Cardiac muscle cell (in vitro differentiated cells and primary cell): ENCODE data around the gene GSPT2. TPM values are rescaled to one million over a fixed set of nuclear protein-coding genes. Genes with fewer than 3 reads are reported as not detected.
"Not testable (repeated sequence)": the region's sequence is repeated elsewhere in the genome, so short reads cannot be mapped to it uniquely, and the experiment has no call there.

ENCODE experiments used
- DNase-seq, 2 donors: peaks; one replicate each; pipeline versions ENCODE4 v3.0.0 to v3.0.0-alpha.2; 2010 to 2017; ENCODE audit warnings: low read depth in 1 of 2, low spot score in 1 of 2
- H3K27ac ChIP-seq: fragments of 200-600 bp; sonication (generic); 2 replicates; pipeline ENCODE4 v1.5.1; 2016
- H3K27me3 ChIP-seq: fragments of 200-600 bp; sonication (generic); 2 replicates; pipeline ENCODE4 v1.6.0; 2016; ENCODE audit warnings: control low read depth
- H3K36me3 ChIP-seq: fragments of 200-600 bp; sonication (generic); 2 replicates; pipeline ENCODE4 v1.5.1; 2016; ENCODE audit warnings: control low read depth
- H3K4me1 ChIP-seq: fragments of 200-600 bp; sonication (generic); 2 replicates; pipeline ENCODE4 v1.8.1; 2017; ENCODE audit warnings: low read depth, mild to moderate bottlenecking, mixed run types
- H3K4me3 ChIP-seq: fragments of 200-600 bp; sonication (generic); 2 replicates; pipeline ENCODE4 v1.5.1; 2016; ENCODE audit warnings: mild to moderate bottlenecking
- H3K9me3 ChIP-seq: fragments of 200-600 bp; sonication (generic); 2 replicates; pipeline ENCODE4 v1.5.1; 2017; ENCODE audit warnings: low read depth, mild to moderate bottlenecking, control low read depth
- CTCF ChIP-seq: IDR thresholded peaks from 2 replicates; pipeline ENCODE4 v1.5.1; 2012; ENCODE audit warnings: low read depth, mild to moderate bottlenecking, low read length
- polyA plus RNA-seq: library from polyadenylated mRNA; unstranded; fragments of >200 nt; fragmentation: Nextera tagmentation; extraction: Ambion mirVana; gene quantifications from 2 replicates; pipeline ENCODE4 v1.2.1, GENCODE V29; 2016
- total RNA-seq: library from RNA; depleted of rRNA; stranded (reverse); fragments of >200 nt; gene quantifications from 2 replicates; pipeline ENCODE4 v1.2.3, GENCODE V29; 2016

The GSPT2 gene
- total RNA-seq (11.1 and 14.1 TPM in 2 replicates), polyA plus RNA-seq (12.1 and 18.7 TPM in 2 replicates)

- peak within 1 kb of the TSS; percentile 67 for H3K4me3 ChIP-seq
- DNase-seq = peak; percentile 60 to 82
- H3K36me3 ChIP-seq = peaks cover 3% of the 10 kb centered on the region
- no peaks in the 10 kb centered on the region for H3K9me3 ChIP-seq
- no peaks in the 10 kb centered on the region for H3K4me1 ChIP-seq
- H3K27me3 ChIP-seq = peaks cover 7% of the 10 kb centered on the region
- H3K27ac ChIP-seq = peak within 1 kb of the TSS; percentile 79
- no peak for TF ChIP-seq CTCF
Observed at GRCh38 chrX:51743179-51743957, at the start of gene GSPT2. TSS of gene GSPT2 (plus strand) at chrX:51743442. CDS start at chrX:51743627, 185 bp downstream.

- Histone ChIP-seq H3K9me3 (no peaks in the 10 kb centered on the region), H3K4me1 (no peaks in the 10 kb centered on the region), H3K4me3 (no peak overlapping the region), H3K27ac (no peak overlapping the region), H3K36me3 (no peaks in the 10 kb centered on the region), H3K27me3 (peaks cover 14% of the 10 kb centered on the region)
- DNase-seq = no peak
- no peak for TF ChIP-seq CTCF
Observed at GRCh38 chrX:51694254-51694653, 49.0 kb upstream of the GSPT2 start.

GRCh38 chrX:51697397-51697796 is 45.8 kb upstream of the GSPT2 start:
- no peak for DNase-seq
- TF ChIP-seq CTCF = no peak
- Histone ChIP-seq H3K4me1 (no peaks in the 10 kb centered on the region), H3K9me3 (no peaks in the 10 kb centered on the region), H3K27me3 (peaks cover 17% of the 10 kb centered on the region), H3K36me3 (no peaks in the 10 kb centered on the region), H3K27ac (no peak overlapping the region), H3K4me3 (no peak overlapping the region)

GRCh38 chrX:51710277-51711164 is 32.7 kb upstream of the GSPT2 start, which contains the start of gene CENPVL1:
TSS of gene CENPVL1 (plus strand) at chrX:51710512. CDS start at chrX:51710512, 0 bp downstream.
- H3K4me1 ChIP-seq, DNase-seq, H3K4me3 ChIP-seq, H3K27ac ChIP-seq, H3K36me3 ChIP-seq, H3K27me3 ChIP-seq, H3K9me3 ChIP-seq: not testable (repeated sequence)

- H3K4me1 ChIP-seq, H3K36me3 ChIP-seq, DNase-seq, H3K27ac ChIP-seq, H3K4me3 ChIP-seq, H3K9me3 ChIP-seq, H3K27me3 ChIP-seq: not testable (repeated sequence)
Observed at GRCh38 chrX:51712943-51713647, 30.1 kb upstream of the GSPT2 start.

- Histone ChIP-seq H3K27ac (no peak overlapping the region), H3K27me3 (no peaks in the 10 kb centered on the region), H3K4me1 (no peaks in the 10 kb centered on the region), H3K4me3 (no peak overlapping the region), H3K9me3 (no peaks in the 10 kb centered on the region), H3K36me3 (no peaks in the 10 kb centered on the region)
- no peak for TF ChIP-seq CTCF
- no peak for DNase-seq
Observed at GRCh38 chrX:51728202-51728601, 15.0 kb upstream of the GSPT2 start.
